ENCODE results near the gene LPCAT1.
"Not testable (repeated sequence)": the region's sequence is repeated elsewhere in the genome, so short reads cannot be mapped to it uniquely, and the experiment has no call there.

The LPCAT1 gene

GRCh38 chr5:1540831-1541701, 17.3 kb upstream of the LPCAT1 start:
- peak; percentile 12 for DNase-seq (ENCODE audit: low spot score)

- DNase-seq (ENCODE audit: low spot score): peak; percentile 50
These were observed 16.4 kb upstream of the LPCAT1 start for GRCh38 chr5:1540166-1540565.

GRCh38 chr5:1539393-1540161, 15.8 kb upstream of the LPCAT1 start:
- DNase-seq (ENCODE audit: low spot score): not testable (repeated sequence)

GRCh38 chr5:1538741-1539392, 15.1 kb upstream of the LPCAT1 start:
- DNase-seq (ENCODE audit: low spot score): peak; percentile 4

- peak; percentile 7 for DNase-seq (ENCODE audit: low spot score)
These were observed 14.5 kb upstream of the LPCAT1 start for GRCh38 chr5:1538276-1538675.

GRCh38 chr5:1537603-1538154, 13.9 kb upstream of the LPCAT1 start:
- DNase-seq (ENCODE audit: low spot score): peak; percentile 14

- DNase-seq (ENCODE audit: low spot score): peak; percentile 4
These were observed 13.3 kb upstream of the LPCAT1 start for GRCh38 chr5:1536871-1537602.

- peak; percentile 3 for DNase-seq (ENCODE audit: low spot score)
These were observed 12.6 kb upstream of the LPCAT1 start for GRCh38 chr5:1536322-1536845.

- DNase-seq (ENCODE audit: low spot score): no peak
These were observed 11.9 kb upstream of the LPCAT1 start for GRCh38 chr5:1535646-1536045.

GRCh38 chr5:1532384-1532783, 8.6 kb upstream of the LPCAT1 start:
- DNase-seq (ENCODE audit: low spot score): no peak

- no peak for DNase-seq (ENCODE audit: low spot score)
These were observed 5.7 kb upstream of the LPCAT1 start for GRCh38 chr5:1529498-1529897.

- peak; percentile 3 for DNase-seq (ENCODE audit: low spot score)
These were observed 3.9 kb upstream of the LPCAT1 start for GRCh38 chr5:1527533-1528205.

- DNase-seq (ENCODE audit: low spot score): peak; percentile 6
These were observed 2.9 kb upstream of the LPCAT1 start for GRCh38 chr5:1526681-1527131.

- DNase-seq (ENCODE audit: low spot score): peak; percentile 4
These were observed 2.5 kb upstream of the LPCAT1 start for GRCh38 chr5:1526190-1526631.

- no peak for DNase-seq (ENCODE audit: low spot score)
These were observed 1.9 kb upstream of the LPCAT1 start for GRCh38 chr5:1525624-1526189.

- peak; percentile 14 for DNase-seq (ENCODE audit: low spot score)
These were observed 1.3 kb upstream of the LPCAT1 start for GRCh38 chr5:1524799-1525623.

GRCh38 chr5:1524481-1524798, 680 bp upstream of the LPCAT1 start:
- DNase-seq (ENCODE audit: low spot score): no peak

- no peak for DNase-seq (ENCODE audit: low spot score)
These were observed 324 bp downstream of the LPCAT1 start for GRCh38 chr5:1523480-1523792.

- DNase-seq (ENCODE audit: low spot score): peak; percentile 47
These were observed 920 bp downstream of the LPCAT1 start for GRCh38 chr5:1522601-1523479.
